Liver (tissue), 9 donors: ENCODE measurements around the gene PPFIBP1. TPM values are rescaled to one million over a fixed set of nuclear protein-coding genes. Genes with fewer than 3 reads are reported as not detected.
A peak's percentile ranks its signal among the peaks of the same experiment; 100 is the strongest.

Experiments
- DNase-seq: peaks from one replicate; pipeline ENCODE4 v3.0.0-alpha.2; 2017; ENCODE audit warnings: low spot score
- H3K27ac ChIP-seq, 2 donors: one replicate each; pipeline ENCODE4 v1.7.0; 2013; ENCODE audit warnings: inconsistent platforms in 2 of 2, low read length in 2 of 2, control low read depth in 1 of 2, low read depth in 1 of 2, mild to moderate bottlenecking in 1 of 2
- H3K27me3 ChIP-seq, 4 donors: one replicate each; pipeline versions ENCODE4 v1.6.1 to v1.7.0; 2013; ENCODE audit warnings: low read length in 3 of 4, inconsistent platforms in 1 of 4, mild to moderate bottlenecking in 1 of 4, moderate library complexity in 1 of 4; ENCODE audit not compliant: control insufficient read depth in 4 of 4, insufficient read depth in 4 of 4
- H3K36me3 ChIP-seq, 4 donors: one replicate each; pipeline versions ENCODE4 v1.6.1 to v1.7.0; 2013; ENCODE audit warnings: low read length in 3 of 4, mild to moderate bottlenecking in 3 of 4, low read depth in 1 of 4, moderate library complexity in 1 of 4; ENCODE audit not compliant: control insufficient read depth in 4 of 4, insufficient read depth in 3 of 4
- H3K4me1 ChIP-seq, 4 donors: one replicate each; pipeline versions ENCODE4 v1.6.1 to v1.7.0; 2013; ENCODE audit warnings: low read length in 3 of 4, mild to moderate bottlenecking in 3 of 4, moderate library complexity in 1 of 4; ENCODE audit not compliant: control insufficient read depth in 4 of 4, insufficient read depth in 4 of 4
- H3K4me3 ChIP-seq, 3 donors: one replicate each; pipeline versions ENCODE4 v1.6.1 to v1.7.0; 2013; ENCODE audit warnings: low read length in 3 of 3, control low read depth in 1 of 3, low read depth in 1 of 3, mild to moderate bottlenecking in 1 of 3
- H3K9ac ChIP-seq, 2 donors: one replicate each; pipeline ENCODE4 v1.7.0; 2013; ENCODE audit warnings: low read length in 2 of 2, mild to moderate bottlenecking in 2 of 2, moderate library complexity in 2 of 2, control low read depth in 1 of 2, low read depth in 1 of 2
- H3K9me3 ChIP-seq, 4 donors: one replicate each; pipeline versions ENCODE4 v1.6.1 to v1.7.0; 2013; ENCODE audit warnings: low read length in 3 of 4; ENCODE audit not compliant: control insufficient read depth in 4 of 4
- ATF3 ChIP-seq: IDR thresholded peaks from 2 replicates; pipeline ENCODE4 v1.6.1; 2016; ENCODE audit warnings: antibody characterized with exemption
- CTCF ChIP-seq: fragments of 150-350 bp; IDR thresholded peaks from 2 replicates; pipeline ENCODE4 v1.5.1; 2017; ENCODE audit warnings: improper control_type of control experiment, low read depth, low read length; ENCODE audit not compliant: missing input control
- EGR1 ChIP-seq, 2 donors: IDR thresholded peaks; 2 replicates each; pipeline ENCODE4 v1.6.1; 2016 to 2018; ENCODE audit warnings: antibody characterized with exemption in 2 of 2, low read depth in 2 of 2
- FOXA1 ChIP-seq: IDR thresholded peaks from 2 replicates; pipeline ENCODE4 v1.6.1; 2016; ENCODE audit warnings: antibody characterized with exemption
- FOXA2 ChIP-seq: IDR thresholded peaks from 2 replicates; pipeline ENCODE4 v1.6.1; 2016; ENCODE audit warnings: antibody characterized with exemption
- GABPA ChIP-seq, 2 donors: IDR thresholded peaks in 1 of 2; conservative IDR thresholded peaks in 1 of 2; 2 replicates each; pipeline ENCODE4 v1.6.1; 2016; ENCODE audit warnings: antibody characterized with exemption in 2 of 2, mild to moderate bottlenecking in 1 of 2, moderate library complexity in 1 of 2
- HNF4A ChIP-seq, 2 donors: conservative IDR thresholded peaks; 2 replicates each; pipeline ENCODE4 v1.6.1; 2016; ENCODE audit warnings: antibody characterized with exemption in 2 of 2, mild to moderate bottlenecking in 2 of 2
- HNF4G ChIP-seq: IDR thresholded peaks from 2 replicates; pipeline ENCODE4 v1.6.1; 2016; ENCODE audit warnings: antibody characterized with exemption
- JUND ChIP-seq, 2 donors: IDR thresholded peaks; 2 replicates each; pipeline ENCODE4 v1.6.1; 2016; ENCODE audit warnings: antibody characterized with exemption in 2 of 2
- MAX ChIP-seq: IDR thresholded peaks from 2 replicates; pipeline ENCODE4 v1.6.1; 2016; ENCODE audit warnings: antibody characterized with exemption
- NR2F2 ChIP-seq: IDR thresholded peaks from 2 replicates; pipeline ENCODE4 v1.6.1; 2016; ENCODE audit warnings: antibody characterized with exemption
- RAD21 ChIP-seq, 2 donors: IDR thresholded peaks; 2 replicates each; pipeline ENCODE4 v1.6.1; 2016; ENCODE audit warnings: antibody characterized with exemption in 2 of 2, mild to moderate bottlenecking in 2 of 2
- REST ChIP-seq: IDR thresholded peaks from 2 replicates; pipeline ENCODE4 v1.6.1; 2016; ENCODE audit warnings: antibody characterized with exemption, mild to moderate bottlenecking
- RXRA ChIP-seq, 2 donors: IDR thresholded peaks; 2 replicates each; pipeline ENCODE4 v1.6.1; 2017 to 2018; ENCODE audit warnings: antibody characterized with exemption in 2 of 2, mild to moderate bottlenecking in 1 of 2
- SP1 ChIP-seq: IDR thresholded peaks from 2 replicates; pipeline ENCODE4 v1.6.1; 2018; ENCODE audit warnings: antibody characterized with exemption, mild to moderate bottlenecking
- TAF1 ChIP-seq: conservative IDR thresholded peaks from 2 replicates; pipeline ENCODE4 v1.6.1; 2016; ENCODE audit warnings: antibody characterized with exemption, mild to moderate bottlenecking
- YY1 ChIP-seq: IDR thresholded peaks from 2 replicates; pipeline ENCODE4 v1.6.1; 2016; ENCODE audit warnings: antibody characterized with exemption, mild to moderate bottlenecking
- ZBTB33 ChIP-seq: IDR thresholded peaks from 2 replicates; pipeline ENCODE4 v1.6.1; 2016; ENCODE audit warnings: antibody characterized with exemption
- WGBS: extraction: QIAGEN DNeasy Blood & Tissue Kit; methylation state at CpG from one replicate; pipeline ENCODE4 v1.1.7; 2013; 5-methylcytosine and 5-hydroxymethylcytosine counted together
- polyA plus RNA-seq, 2 donors: library from polyadenylated mRNA; stranded (reverse) in 1 of 2; unstranded in 1 of 2; fragments of 200-250 nt in 1 of 2; fragments of >200 nt in 1 of 2; fragmentation: Nextera tagmentation in 1 of 2; extraction: Ambion mirVana in 1 of 2; gene quantifications; one replicate each; pipeline versions ENCODE4 v1.2.1 to v1.2.3, GENCODE V29; 2013 to 2015
- total RNA-seq, 2 donors: library from RNA; depleted of rRNA; stranded (reverse); fragments of >200 nt; gene quantifications; one replicate each; pipeline ENCODE4 v1.2.3, GENCODE V29; 2014
- donor health status: healthy.
- donor health status: healthy.
- donor health status: healthy.
- donor health status: healthy.
- donor health status: healthy.

Gene PPFIBP1
- total and polyA plus RNA-seq, 4 donors = 10.5 to 65.8 (median 17.4) TPM

GRCh38 chr12:27583057-27583797 lies 59.2 kb downstream of the PPFIBP1 start:
- Histone ChIP-seq H3K9me3 (no peaks in the 10 kb centered on the region), H3K36me3 (peaks cover 0 to 13% (median 0%) of the 10 kb centered on the region in 4 donors), H3K27me3 (no peaks in the 10 kb centered on the region), H3K4me3 (no peak overlapping the region), H3K9ac (no peak overlapping the region), H3K4me1 (peaks cover 0 to 12% (median 5%) of the 10 kb centered on the region in 4 donors), H3K27ac (peak overlapping the region; percentile 19 to 33)
- no peak for DNase-seq
- TF ChIP-seq RXRA (IDR thresholded peaks at IDR 0.05) = no peak
- no peak for TF ChIP-seq GABPA (IDR thresholded peaks at IDR 0.05 in 1 of 2, conservative IDR thresholded peaks at IDR 0.05 in 1 of 2)
- TF ChIP-seq RAD21 (IDR thresholded peaks at IDR 0.05) = peak in 1 of 2 donors; percentile 18
- TF ChIP-seq FOXA1 = no peak
- peak; percentile 48 for TF ChIP-seq REST
- peak; percentile 85 for TF ChIP-seq NR2F2
- 69% methylated on average over 3 of the region's 3 CpGs for WGBS

- peaks cover 0 to 7% (median 0%) of the 10 kb centered on the region in 4 donors for H3K36me3 ChIP-seq
Observed at GRCh38 chr12:27583981-27584380, 60.0 kb downstream of the PPFIBP1 start.

More at GRCh38 chr12:27583981-27584380, 60.0 kb downstream of the PPFIBP1 start:
- Histone ChIP-seq H3K9ac (no peak overlapping the region), H3K27ac (peak overlapping the region in 1 of 2 donors; percentile 33), H3K4me3 (no peak overlapping the region), H3K27me3 (no peaks in the 10 kb centered on the region), H3K4me1 (peaks cover 0 to 14% (median 5%) of the 10 kb centered on the region in 4 donors), H3K9me3 (no peaks in the 10 kb centered on the region)
- TF ChIP-seq ZBTB33 = no peak
- no peak for TF ChIP-seq SP1
- no peak for TF ChIP-seq YY1
- TF ChIP-seq HNF4A (conservative IDR thresholded peaks at IDR 0.05) = no peak
- no peak for TF ChIP-seq HNF4G
- TF ChIP-seq EGR1 (IDR thresholded peaks at IDR 0.05; ENCODE audit: low read depth in 2 of 2) = no peak
- no peak for TF ChIP-seq JUND (IDR thresholded peaks at IDR 0.05)
- TF ChIP-seq TAF1 = no peak
- TF ChIP-seq REST = no peak
- no peak for TF ChIP-seq ATF3
- TF ChIP-seq MAX = no peak
- no peak for TF ChIP-seq FOXA2
- TF ChIP-seq RAD21 (IDR thresholded peaks at IDR 0.05) = no peak
- TF ChIP-seq NR2F2 = no peak
- TF ChIP-seq FOXA1 = no peak
- TF ChIP-seq GABPA (IDR thresholded peaks at IDR 0.05 in 1 of 2, conservative IDR thresholded peaks at IDR 0.05 in 1 of 2) = no peak
- no peak for TF ChIP-seq CTCF
- TF ChIP-seq RXRA (IDR thresholded peaks at IDR 0.05) = no peak
- WGBS = 89% methylated on average over 6 of the region's 6 CpGs
- DNase-seq = no peak
